NCI-H524 (cell line): Measurements from ENCODE around the gene ZNF398.
"Not testable (repeated sequence)": the region's sequence is repeated elsewhere in the genome, so short reads cannot be mapped to it uniquely, and the experiment has no call there.

ENCODE experiments used
- DNase-seq, 2 experiments: peaks; one replicate each; lab custom pipeline; 2025; lab: John Stamatoyannopoulos, UW

The ZNF398 gene, protein sequence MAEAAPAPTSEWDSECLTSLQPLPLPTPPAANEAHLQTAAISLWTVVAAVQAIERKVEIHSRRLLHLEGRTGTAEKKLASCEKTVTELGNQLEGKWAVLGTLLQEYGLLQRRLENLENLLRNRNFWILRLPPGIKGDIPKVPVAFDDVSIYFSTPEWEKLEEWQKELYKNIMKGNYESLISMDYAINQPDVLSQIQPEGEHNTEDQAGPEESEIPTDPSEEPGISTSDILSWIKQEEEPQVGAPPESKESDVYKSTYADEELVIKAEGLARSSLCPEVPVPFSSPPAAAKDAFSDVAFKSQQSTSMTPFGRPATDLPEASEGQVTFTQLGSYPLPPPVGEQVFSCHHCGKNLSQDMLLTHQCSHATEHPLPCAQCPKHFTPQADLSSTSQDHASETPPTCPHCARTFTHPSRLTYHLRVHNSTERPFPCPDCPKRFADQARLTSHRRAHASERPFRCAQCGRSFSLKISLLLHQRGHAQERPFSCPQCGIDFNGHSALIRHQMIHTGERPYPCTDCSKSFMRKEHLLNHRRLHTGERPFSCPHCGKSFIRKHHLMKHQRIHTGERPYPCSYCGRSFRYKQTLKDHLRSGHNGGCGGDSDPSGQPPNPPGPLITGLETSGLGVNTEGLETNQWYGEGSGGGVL

DNA sequence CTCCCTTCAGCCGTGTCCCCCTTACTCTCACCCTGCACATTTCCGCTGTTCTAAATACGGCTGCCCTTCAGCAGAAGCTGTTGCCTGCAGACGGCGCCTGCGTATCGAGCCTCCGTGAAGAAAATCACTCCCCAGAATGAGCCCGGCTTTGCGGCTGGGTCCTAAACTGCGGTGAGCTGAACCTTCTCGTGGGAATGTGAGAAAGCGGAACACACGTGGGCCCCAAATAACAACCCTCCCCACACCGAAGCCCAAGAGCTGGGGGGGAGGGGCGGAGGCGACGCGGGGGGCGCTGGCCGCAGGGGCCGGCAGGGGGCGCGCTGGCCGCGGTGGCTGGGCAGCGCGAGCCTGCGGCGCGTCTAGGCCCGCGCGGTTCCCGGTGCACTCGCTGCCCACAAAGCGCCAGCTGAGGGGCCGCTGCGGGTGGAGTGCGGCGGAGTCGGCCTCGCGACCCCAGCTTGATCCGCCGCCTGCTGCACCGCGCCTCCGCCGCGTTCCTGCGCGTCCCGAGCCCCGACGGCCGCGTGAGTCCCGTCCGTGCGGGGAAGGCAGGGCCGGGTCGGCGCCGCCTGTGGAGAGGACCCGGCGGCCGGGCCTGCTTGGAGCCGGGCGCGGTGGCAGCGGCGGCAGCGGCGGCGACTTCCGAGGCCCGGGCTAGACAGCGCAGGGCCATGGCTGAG is at the start of gene ZNF398:
Gene ZNF398 (plus strand): TSS at position 382 of the 680 bp plus-strand sequence. CDS start 290 bp downstream, at position 672.
- DNase-seq = peak; percentile 70 to 75

DNA sequence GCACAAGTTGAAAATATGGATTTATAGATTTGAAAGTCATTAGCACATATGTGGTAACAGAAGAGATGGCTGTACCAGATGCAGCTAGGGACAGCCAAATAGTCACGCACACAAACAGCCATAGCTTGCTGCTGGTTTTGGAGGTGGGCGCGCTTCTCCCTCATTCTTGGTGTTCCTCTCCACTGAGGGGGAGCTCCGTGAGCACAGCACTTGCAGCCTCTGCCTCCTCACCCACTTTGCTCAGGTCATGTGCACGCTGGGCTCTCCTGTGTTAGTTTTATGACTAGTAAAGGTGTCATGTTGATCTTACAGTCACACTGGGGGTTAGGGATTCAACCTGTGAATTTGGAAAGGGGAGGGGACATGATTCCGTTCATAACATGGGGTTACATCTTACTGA is 48.2 kb upstream of the ZNF398 start:
- no peak for DNase-seq

DNA sequence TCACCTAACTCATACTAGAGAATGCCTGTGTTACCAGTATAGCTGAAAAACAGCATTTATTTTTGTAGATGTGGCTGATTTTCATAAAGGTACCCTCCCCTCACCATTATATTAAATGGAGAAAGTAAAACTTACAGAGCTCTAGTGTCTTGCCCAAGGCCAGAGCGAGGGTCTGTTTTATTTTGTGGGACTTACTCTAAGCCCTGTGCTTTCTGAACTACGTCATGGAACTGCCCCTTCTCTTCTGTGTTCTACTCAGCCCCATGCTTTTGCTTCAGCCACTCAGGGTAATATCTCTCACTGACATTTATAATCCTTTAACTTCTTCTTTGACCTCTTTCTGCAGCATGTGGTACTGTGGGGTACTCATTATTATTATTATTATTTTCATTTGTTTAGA is 46.4 kb upstream of the ZNF398 start:
- no peak for DNase-seq

DNA sequence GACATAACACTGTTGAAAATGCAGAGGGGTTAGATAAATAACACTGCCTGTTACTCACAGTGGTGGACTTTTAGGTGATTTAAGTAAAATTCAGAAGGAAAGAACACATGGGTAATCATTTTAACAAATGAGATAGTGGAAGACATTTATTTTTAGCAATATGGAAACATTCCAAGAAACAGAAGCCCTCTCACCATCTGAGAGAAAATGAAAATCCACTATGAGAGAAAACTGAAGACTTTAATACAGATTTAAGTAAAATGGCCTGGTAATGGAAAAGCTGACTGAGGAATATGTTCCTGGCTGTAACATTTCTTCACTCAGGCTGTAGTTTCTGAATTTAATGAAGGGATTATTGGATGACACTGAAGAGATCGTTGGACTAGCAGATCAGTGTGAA is 44.6 kb upstream of the ZNF398 start:
- DNase-seq = no peak

DNA sequence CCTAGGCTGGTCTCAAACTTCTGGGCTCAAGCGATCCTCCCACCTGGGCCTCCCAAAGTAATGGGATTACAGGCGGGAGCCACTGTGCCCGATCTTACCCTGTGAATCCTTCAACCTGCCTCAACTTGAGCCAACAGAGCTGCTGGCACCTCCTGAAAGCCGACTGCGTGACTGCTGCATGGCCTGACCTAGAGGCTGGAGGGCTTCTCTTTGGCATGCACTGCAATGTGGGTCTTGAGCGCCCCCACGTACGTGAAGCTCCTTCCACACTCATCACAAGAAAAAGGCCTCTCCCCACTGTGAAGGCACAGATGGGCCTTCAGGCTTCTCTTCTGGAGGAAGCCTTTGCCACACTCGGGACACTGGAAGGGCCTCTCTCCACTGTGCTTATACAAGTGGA is 43.8 kb upstream of the ZNF398 start:
- DNase-seq = no peak

DNA sequence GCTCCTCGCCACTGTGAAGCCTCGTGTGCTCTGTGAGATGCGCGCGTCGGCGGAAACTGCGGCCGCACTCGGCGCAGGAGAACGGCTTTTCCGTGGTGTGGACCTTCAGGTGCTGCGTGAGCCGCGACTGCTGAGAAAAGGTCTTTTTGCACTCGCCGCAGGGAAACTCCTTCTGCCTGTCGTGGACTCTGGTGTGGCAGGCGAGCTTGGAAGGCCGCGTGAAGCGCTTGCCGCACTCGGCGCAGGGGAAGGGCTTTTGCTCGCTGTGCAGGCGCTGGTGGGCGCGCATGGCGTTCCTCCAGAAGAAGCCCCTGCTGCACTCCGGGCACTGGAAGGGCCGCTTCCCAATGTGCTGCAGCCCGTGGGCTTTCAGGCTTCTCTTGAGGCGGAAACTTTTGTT is 43.0 kb upstream of the ZNF398 start:
- DNase-seq = no peak

DNA sequence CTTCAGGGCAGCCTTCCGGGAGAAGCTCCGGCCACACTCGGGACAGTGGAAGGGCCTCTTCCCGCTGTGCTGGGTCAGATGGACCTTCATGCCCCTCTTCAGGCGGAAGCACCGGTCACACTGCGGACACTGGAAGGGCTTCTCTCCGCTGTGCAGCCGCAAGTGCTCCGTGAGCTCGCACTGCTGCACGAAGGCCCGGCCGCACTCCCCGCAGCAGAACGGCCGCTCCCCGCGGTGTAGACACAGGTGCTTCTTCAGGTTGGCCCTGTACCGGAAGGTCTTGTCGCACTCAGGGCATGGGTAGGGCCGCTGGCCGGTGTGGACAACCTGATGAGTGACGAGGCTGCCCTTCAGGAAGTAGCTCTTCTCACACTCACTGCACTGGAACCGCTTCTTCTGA is 42.5 kb upstream of the ZNF398 start:
- no peak for DNase-seq

DNA sequence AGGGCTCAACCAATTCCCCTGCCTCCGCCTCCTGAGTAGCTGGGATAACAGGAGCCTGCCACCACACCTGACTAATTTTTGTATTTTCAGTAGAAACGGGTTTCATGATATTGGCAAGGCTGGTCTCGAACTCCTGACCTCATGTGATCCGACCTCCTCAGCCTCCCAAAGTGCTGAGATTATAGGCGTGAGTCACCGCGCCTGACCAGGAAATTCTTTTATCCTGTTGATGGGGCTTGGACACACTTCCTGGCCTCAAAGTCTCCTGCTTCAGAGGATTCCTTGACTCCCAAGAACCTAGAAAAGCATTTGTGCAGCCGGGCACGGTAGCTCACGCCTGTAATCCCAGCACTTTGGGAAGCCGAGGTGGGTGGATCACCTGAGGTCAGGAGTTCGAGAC is 37.3 kb upstream of the ZNF398 start:
- DNase-seq = no peak

DNA sequence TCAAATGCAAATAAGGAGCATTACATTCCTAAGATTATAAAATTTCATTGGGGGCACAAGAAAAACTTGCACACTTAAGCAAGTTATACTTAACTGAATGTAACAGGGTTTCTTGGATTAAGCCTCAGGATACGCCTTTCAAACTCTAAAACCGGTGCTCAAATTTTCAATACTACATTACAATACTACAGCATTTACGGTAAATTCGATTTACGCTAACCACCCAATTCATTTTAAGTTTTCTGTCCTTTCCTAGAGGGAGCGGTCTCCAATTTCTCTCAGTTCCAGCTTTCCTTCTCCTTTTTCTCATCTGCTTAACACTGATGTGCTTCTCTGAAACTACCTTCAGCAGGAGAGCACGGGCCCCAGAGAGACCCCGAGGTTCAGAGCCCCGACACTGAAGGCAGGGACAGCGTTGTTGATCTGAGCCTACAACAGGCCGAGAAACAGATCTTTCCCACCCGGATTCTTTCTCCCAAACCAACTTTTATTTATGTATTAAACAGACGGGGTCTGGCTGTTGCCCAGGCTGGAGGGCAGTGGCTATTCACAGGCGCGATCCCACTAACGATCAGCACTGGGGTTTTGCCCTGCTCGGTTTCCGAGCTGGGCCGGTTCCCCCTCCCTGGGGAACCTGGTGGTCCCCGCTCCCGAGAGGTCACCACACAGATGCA is 21.9 kb upstream of the ZNF398 start:
- DNase-seq = no peak

DNA sequence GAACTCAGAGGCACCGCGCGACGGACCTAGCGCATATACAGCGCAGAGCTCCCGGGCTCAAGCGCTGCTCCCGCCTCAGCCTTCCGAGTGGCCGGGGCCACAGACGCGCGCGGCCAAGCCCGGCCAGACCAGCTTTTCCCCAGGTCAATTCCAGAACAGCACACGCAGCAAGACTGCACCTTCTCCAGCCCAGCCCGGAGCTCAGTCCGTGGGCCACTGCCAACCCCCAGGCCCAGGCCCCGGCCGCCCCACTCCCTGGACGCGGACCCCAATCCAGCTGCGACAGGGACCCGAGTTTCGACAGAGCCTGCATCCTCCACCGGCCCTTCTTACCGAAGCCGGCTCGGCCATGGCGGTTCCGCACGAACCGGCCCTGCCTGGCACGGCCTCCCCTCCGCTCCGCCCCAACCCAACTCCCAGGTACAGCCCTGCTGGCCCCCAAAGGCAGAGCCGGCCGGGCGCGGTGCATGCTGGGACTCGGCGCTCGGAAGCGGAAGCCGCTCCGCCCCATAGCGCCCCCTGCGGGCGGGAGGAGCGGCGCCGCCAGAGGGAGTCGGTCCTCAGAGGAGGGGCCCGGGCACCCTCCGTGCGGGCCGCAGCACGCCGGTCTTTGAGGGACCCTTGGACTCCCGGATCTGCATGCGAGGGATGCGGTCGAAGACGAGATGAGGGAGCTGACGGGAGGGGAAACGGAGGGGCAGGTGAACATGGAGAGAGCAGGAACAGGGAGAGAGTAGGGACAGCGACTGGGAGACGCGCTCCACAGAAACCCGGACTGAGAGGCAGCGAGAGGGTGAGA is 21.2 kb upstream of the ZNF398 start, which contains the start of gene ZNF425:
Gene ZNF425 (minus strand): TSS at position 462 of the 799 bp plus-strand sequence. CDS start 111 bp downstream, at position 351.
- peak; percentile 87 to 90 for DNase-seq

DNA sequence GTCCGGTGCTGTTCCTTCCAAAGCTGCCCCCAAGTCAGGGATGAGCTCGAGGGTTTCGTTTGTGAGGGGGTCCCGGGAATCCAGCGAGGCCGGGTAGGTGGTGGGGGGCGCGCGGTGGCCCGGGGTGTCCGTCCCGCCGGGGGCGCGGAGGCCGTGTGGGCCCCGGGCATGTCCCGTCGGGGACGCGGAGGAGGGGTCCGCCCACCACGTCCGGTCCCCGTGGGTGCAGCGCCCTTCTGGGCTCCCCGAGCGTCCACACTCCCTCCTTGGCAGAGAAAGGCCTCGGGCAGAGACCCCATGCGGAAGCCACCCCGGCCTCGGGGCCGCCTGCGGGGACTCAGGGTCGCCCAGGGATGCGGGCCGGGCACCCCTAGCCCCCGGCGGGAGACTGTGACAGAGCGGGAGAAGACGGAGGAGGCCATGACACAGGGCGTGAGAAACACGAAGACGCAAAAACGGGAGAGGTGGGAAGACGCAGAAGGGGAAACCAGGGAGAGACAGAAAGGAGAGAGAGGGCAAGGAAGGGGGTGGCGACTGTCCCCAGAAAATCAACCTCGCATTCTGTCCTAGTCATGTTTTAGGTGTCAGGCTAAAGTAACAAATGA is 20.5 kb upstream of the ZNF398 start:
- DNase-seq = peak; percentile 27 to 56

DNA sequence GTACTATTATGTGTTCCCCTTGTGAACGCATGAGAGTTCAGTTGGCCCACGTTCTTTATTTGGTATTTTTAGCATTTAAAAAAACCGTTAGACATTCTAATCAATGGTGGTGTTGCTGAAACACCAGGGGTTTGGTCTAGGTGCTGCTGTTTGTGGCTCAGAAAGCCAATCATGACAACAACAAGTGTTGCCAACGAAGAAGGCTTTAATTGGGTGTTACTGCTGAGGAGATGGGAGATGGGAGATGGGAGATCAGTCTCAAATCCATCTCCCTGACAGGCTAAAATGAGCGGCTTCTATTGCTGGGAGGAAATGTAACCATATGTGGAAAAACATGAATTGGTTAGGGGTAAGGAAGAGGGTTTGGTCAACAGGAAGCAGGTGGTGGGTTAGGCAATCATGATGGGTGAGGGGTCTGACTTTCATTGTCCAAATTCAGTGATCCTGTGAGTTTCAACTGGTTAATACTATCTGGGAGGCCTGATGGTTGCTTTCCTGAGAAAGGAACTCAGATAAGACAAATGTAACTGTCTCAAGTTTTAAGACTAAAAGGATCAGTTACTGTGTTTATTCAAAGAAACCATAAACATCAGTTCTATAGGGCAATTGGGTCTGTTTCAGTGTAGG is 16.6 kb upstream of the ZNF398 start:
- DNase-seq = no peak

DNA sequence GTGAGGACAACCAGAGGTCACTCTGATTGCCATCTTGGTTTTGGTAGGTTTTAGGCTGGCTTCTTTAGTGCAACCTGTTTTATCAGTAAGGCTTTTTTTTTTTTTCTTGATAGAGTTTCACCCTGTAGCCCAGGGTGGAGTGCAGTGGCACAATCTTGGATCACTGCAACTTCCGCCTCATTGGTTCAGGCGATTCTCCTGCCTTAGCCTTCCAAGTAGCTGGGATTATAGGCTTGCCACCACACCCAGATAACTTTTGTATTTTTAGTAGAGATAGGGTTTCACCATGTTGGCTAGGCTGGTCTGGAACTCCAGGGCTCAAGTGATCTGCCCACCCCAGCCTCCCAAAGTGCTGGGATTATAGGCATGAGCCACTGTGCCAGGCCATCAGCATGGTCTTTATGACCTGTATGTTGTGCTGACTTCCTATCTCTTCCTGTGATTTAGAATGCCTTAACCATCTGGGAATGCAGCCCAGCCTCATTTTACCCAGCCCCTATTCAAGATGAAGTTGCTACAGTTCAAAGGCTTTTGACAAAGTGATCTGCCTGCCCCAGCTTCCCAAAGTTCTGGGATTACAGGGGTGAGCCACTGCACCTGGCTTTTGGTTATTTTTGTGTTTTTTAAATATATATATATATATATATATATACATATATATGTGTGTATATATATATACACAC is 14.1 kb upstream of the ZNF398 start:
- DNase-seq = no peak

DNA sequence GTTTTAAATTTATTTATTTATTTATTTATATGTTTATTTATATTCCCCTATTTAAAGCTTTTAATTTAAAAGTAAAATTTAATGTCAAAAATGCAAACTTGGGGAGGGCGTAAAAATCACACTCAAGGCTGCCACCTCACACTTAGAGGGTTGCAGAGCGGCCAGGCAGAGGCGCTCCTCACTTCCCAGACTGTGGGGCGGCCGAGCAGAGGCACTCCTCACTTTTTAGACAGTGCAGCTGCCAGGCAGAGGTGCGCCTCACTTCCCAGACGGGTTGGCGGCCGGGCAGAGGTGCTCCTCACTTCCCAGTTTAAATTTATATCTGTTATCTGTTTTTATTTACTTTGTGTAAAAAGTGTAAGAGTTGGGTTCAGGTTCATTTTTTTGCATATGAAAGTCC is 11.1 kb upstream of the ZNF398 start:
- DNase-seq = no peak

DNA sequence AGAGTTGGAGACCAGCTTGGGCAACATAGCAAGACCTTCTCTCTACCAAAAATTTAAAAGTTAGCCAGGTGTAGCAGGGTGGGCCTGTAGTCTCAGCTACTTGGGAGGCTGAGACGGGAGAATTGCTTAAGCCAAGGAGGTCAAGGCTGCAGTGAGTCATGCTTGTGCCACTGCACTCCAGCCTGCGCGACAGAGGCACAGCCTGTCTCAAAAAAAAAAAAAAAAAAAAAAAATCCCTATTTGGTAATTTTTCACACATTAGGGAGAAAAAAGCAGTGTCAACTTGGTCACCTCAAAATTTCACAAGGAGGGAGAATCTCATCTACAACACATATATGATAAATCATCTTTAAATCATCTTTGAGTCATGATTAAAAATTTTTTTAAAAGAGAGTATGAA is 6.4 kb upstream of the ZNF398 start:
- DNase-seq = no peak

DNA sequence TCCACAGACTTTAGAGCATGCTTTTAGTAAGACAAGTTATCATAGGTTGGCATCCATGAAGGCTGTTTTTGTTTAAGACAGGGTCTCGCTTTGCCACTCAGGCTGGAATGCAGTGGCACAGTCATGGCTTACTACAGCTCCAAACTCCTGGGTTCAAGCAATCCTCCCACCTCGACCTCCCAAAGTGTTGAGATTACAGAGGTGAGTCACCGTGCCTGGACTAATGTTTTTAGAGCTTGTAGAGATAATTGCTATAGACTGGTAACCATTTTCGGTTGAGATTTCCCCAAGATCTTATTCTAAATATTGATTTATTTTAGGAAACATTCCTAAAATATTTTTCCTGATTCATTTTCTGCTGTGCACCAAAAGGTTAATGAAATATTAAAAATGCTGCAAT is 5.4 kb upstream of the ZNF398 start:
- DNase-seq = no peak

DNA sequence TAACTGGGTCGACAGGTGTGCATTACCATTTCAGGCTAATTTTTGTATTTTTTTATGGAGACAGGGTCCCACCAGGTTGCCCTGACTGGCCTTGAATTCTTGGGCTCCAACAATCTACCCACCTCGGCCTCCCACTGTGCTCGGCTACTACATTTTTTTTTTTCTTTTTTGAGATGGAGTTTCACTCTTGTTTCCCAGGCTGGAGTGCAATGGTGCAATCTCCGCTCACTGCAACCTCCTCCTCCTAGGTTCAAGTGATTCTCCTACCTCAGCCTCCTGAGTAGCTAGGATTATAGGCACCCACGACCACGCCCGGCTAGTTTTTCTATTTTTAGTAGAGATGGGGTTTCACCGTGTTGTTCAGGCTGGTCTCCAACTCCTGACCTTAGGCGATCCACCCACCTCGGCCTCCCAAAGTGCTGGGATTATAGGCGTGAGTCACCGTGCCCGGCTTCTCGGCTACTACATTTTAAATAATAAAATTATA is 2.8 kb upstream of the ZNF398 start:
- not testable (repeated sequence) for DNase-seq

DNA sequence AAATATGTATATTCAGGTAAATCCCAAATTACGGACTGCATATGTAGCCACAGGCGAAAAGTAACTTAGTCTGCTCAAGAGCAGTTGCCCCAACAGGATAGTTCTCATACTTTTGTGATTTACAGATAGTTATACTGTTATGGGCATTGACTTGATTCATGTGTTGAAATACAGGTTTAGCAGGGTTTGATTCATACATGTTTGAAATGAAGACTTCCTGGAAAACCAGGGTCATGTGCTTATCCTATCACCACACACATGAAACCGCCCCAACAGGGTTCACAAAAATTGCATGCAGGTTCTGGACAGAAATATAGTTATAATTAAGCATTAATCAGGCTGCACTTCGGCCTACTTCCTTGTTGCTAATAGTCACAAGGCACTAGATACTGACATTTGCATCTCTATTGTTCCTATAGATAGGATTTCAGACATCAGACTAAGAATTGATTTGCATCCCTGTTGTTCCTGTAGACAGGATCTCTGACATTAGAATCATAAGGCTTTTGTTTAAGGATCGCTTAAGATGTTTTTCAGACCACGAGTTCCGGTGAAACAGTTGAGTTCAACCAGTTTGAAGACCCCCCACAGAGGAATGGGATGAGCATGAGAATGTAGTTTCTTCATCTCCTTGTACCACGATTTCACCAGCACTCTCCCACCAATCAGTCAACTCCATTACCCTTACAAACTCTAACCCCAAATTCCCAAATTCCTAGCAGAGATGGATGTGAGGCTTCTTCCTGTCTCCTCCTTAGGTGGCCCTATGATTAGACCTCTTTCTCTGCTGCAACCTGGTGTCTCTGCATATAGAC is 2.0 kb upstream of the ZNF398 start:
- DNase-seq = no peak
